Stomach (tissue), 9 donors: ENCODE data around the gene IFNL1. TPM values are rescaled to one million over a fixed set of nuclear protein-coding genes. Genes with fewer than 3 reads are reported as not detected.
"Not testable (repeated sequence)": the region's sequence is repeated elsewhere in the genome, so short reads cannot be mapped to it uniquely, and the experiment has no call there.

Experiments used
- DNase-seq, 2 donors: peaks; one replicate each; pipeline versions ENCODE4 v3.0.0 to v3.0.0-alpha.2; 2013 to 2019
- H3K27ac ChIP-seq, 5 donors: fragments of 200-600 bp in 4 of 5; sonication (generic) in 4 of 5; one replicate each; pipeline ENCODE4 v1.5.1; 2013 to 2019; ENCODE audit warnings: mild to moderate bottlenecking in 1 of 5, moderate library complexity in 1 of 5
- H3K27me3 ChIP-seq, 3 donors: fragments of 200-600 bp; sonication (generic); one replicate each; pipeline ENCODE4 v1.5.1; 2017 to 2019; ENCODE audit warnings: mixed run types in 1 of 3
- H3K36me3 ChIP-seq, 4 donors: fragments of 200-600 bp; sonication (generic); 1 replicate in 3 of 4; 2 replicates in 1 of 4; pipeline ENCODE4 v1.5.1; 2016 to 2019
- H3K4me1 ChIP-seq, 4 donors: fragments of 200-600 bp; sonication (generic); one replicate each; pipeline ENCODE4 v1.5.1; 2016 to 2019
- H3K4me3 ChIP-seq, 4 donors: fragments of 200-600 bp; sonication (generic) in 3 of 4; one replicate each; pipeline ENCODE4 v1.5.1; 2016 to 2019; ENCODE audit warnings: mild to moderate bottlenecking in 1 of 4
- H3K9me3 ChIP-seq, 4 donors: fragments of 200-600 bp; sonication (generic); one replicate each; pipeline ENCODE4 v1.5.1; 2016 to 2019
- CTCF ChIP-seq, 7 experiments: fragments of 450-650 bp in 4 of 7; fragments of 200-600 bp in 3 of 7; sonication (generic) in 3 of 7; IDR thresholded peaks; one replicate each; pipeline ENCODE4 v1.5.1; 2016 to 2019; ENCODE audit warnings: antibody characterized with exemption in 7 of 7, control low read depth in 2 of 7, mild to moderate bottlenecking in 1 of 7
- EP300 ChIP-seq: sonication (generic); formaldehyde crosslinking; IDR thresholded peaks from one replicate; pipeline ENCODE4 v1.6.1; 2017; ENCODE audit warnings: antibody characterized with exemption
- POLR2A ChIP-seq, 4 donors: fragments of 450-650 bp; IDR thresholded peaks; one replicate each; pipeline ENCODE4 v1.6.1; 2016; ENCODE audit warnings: antibody characterized with exemption in 4 of 4, control low read depth in 2 of 4, mild to moderate bottlenecking in 1 of 4, moderate library complexity in 1 of 4
- POLR2AphosphoS5 ChIP-seq, 3 donors: sonication (generic); formaldehyde crosslinking; IDR thresholded peaks; one replicate each; pipeline ENCODE4 v1.6.1; 2016; ENCODE audit warnings: antibody characterized with exemption in 3 of 3
- whole genome bisulfite sequencing, 5 donors: extraction: QIAGEN DNeasy Blood & Tissue Kit in 3 of 5; methylation state at CpG; one replicate each; pipeline versions ENCODE4 v1.1.5 to v1.1.7; 2013 to 2018; 5-methylcytosine and 5-hydroxymethylcytosine counted together
- intact Hi-C: fragments of 100-400 bp; cut with DNase I; formaldehyde crosslinking; loops from one replicate; pipeline ENCODE4 v1.15.1; 2023; ENCODE audit warnings: low total_unique reads
- polyA plus RNA-seq, 3 donors: library from polyadenylated mRNA; stranded (reverse); fragments of 200-250 nt; gene quantifications; one replicate each; pipeline ENCODE4 v1.2.3, GENCODE V29; 2013
- total RNA-seq, 5 donors: library from RNA; depleted of rRNA; stranded (reverse); fragments of >200 nt; gene quantifications; one replicate each; pipeline versions ENCODE4 v1.1.0 to v1.2.3, GENCODE V29; 2014 to 2016
- donor health status: healthy with polysubstance abuse.
- donor health status: Bipolar disorder and iron deficiency.
- donor health status: healthy.

The IFNL1 gene
- total and polyA plus RNA-seq, 8 donors, result not detected

- Histone ChIP-seq H3K27me3 (no peaks in the 10 kb centered on the region), H3K4me1 (peaks cover 19 to 48% (median 37%) of the 10 kb centered on the region in 4 donors), H3K4me3 (no peak overlapping the region), H3K9me3 (no peaks in the 10 kb centered on the region), H3K27ac (peak overlapping the region in 2 of 5 donors; percentile 84 to 90), H3K36me3 (no peaks in the 10 kb centered on the region)
- intact Hi-C loops, result no loop called here
- DNase-seq, result no peak
- TF ChIP-seq EP300 (no peak), POLR2A (IDR thresholded peaks at IDR 0.05) (no peak), POLR2AphosphoS5 (IDR thresholded peaks at IDR 0.05) (no peak), CTCF (IDR thresholded peaks at IDR 0.05) (no peak)
- WGBS, 5 donors, result 89 to 98% (median 95%) methylated on average over 1 of the region's 1 CpG
Observed at GRCh38 chr19:39339674-39340073, 43.5 kb downstream of the IFNL1 start.

GRCh38 chr19:39340156-39340555 is 43.9 kb downstream of the IFNL1 start:
- H3K27ac ChIP-seq, result peak overlapping the region in 2 of 5 donors; percentile 84 to 90
- peak overlapping the region in 2 of 4 donors; percentile 65 to 74 for H3K4me3 ChIP-seq
- DNase-seq, intact Hi-C loops, H3K9me3 ChIP-seq, H3K27me3 ChIP-seq, H3K36me3 ChIP-seq: not testable (repeated sequence)
- peaks cover 19 to 52% (median 41%) of the 10 kb centered on the region in 4 donors for H3K4me1 ChIP-seq
- 78 to 79% (median 79%) methylated on average over 7 of the region's 7 CpGs for WGBS, 5 donors

- TF ChIP-seq EP300 (no peak), CTCF (IDR thresholded peaks at IDR 0.05) (no peak), POLR2A (IDR thresholded peaks at IDR 0.05) (no peak), POLR2AphosphoS5 (IDR thresholded peaks at IDR 0.05) (no peak)
- intact Hi-C loops, result no loop called here
- Histone ChIP-seq H3K27me3 (no peaks in the 10 kb centered on the region), H3K27ac (peak overlapping the region; percentile 72 to 90 (median 89)), H3K9me3 (no peaks in the 10 kb centered on the region), H3K4me1 (peaks cover 23 to 60% (median 48%) of the 10 kb centered on the region in 4 donors), H3K4me3 (peak overlapping the region; percentile 62 to 92 (median 70)), H3K36me3 (peaks cover 0 to 14% (median 3%) of the 10 kb centered on the region in 4 donors)
- DNase-seq, result peak; percentile 29 to 69
- WGBS, 5 donors, result 2 to 3% (median 2%) methylated on average over 17 of the region's 17 CpGs
Observed at GRCh38 chr19:39341129-39341718, 45.0 kb downstream of the IFNL1 start.

- DNase-seq, result peak; percentile 99 to 100
- Histone ChIP-seq H3K4me1 (peaks cover 27 to 60% (median 52%) of the 10 kb centered on the region in 4 donors), H3K4me3 (peak within 1 kb of the TSS; percentile 74 to 92 (median 82)), H3K27me3 (no peaks in the 10 kb centered on the region), H3K9me3 (no peaks in the 10 kb centered on the region), H3K36me3 (peaks cover 0 to 16% (median 5%) of the 10 kb centered on the region in 4 donors), H3K27ac (peak within 1 kb of the TSS; percentile 84 to 95 (median 91))
- intact Hi-C loops, result no loop called here
- TF ChIP-seq POLR2AphosphoS5 (IDR thresholded peaks at IDR 0.05) (peak; percentile 70 to 97 (median 97)), CTCF (IDR thresholded peaks at IDR 0.05) (peak in 5 of 7 experiments; percentile 73 to 95 (median 74)), POLR2A (IDR thresholded peaks at IDR 0.05) (peak in 3 of 4 donors; percentile 36 to 91 (median 61)), EP300 (no peak)
- WGBS, 5 donors, result 0 to 1% (median 1%) methylated on average over 6 to 91 of the region's 105 CpGs
Observed at GRCh38 chr19:39341719-39342604, 45.8 kb downstream of the IFNL1 start, which contains the start of gene SAMD4B. Gene SAMD4B (plus strand): TSS chr19:39342421. CDS start chr19:39356894, 14,473 bp downstream.
